NK-92 (cell line): ENCODE results near the gene PTGR1.
"Not testable (repeated sequence)": the region's sequence is repeated elsewhere in the genome, so short reads cannot be mapped to it uniquely, and the experiment has no call there.

Experiments used
- DNase-seq: peaks from one replicate; lab custom pipeline; 2025; ENCODE audit not compliant: unreplicated experiment; lab: John Stamatoyannopoulos, UW

PTGR1 gene

GRCh38 chr9:111615928-111616327 is 16.5 kb upstream of the PTGR1 start:
- DNase-seq, result no peak

GRCh38 chr9:111613436-111614040 is 14.1 kb upstream of the PTGR1 start:
- DNase-seq, result no peak

- no peak for DNase-seq
Observed at GRCh38 chr9:111610845-111611244, 11.4 kb upstream of the PTGR1 start.

GRCh38 chr9:111610149-111610548 is 10.7 kb upstream of the PTGR1 start:
- no peak for DNase-seq

GRCh38 chr9:111605041-111605559 is 5.7 kb upstream of the PTGR1 start:
- no peak for DNase-seq

GRCh38 chr9:111604054-111604615 is 4.7 kb upstream of the PTGR1 start:
- DNase-seq, result no peak

- no peak for DNase-seq
Observed at GRCh38 chr9:111603041-111603440, 3.6 kb upstream of the PTGR1 start.

- no peak for DNase-seq
Observed at GRCh38 chr9:111601237-111602018, 2.0 kb upstream of the PTGR1 start.

GRCh38 chr9:111599955-111600343 is 502 bp upstream of the PTGR1 start:
- DNase-seq, result no peak

GRCh38 chr9:111598733-111599091 is 735 bp downstream of the PTGR1 start:
- DNase-seq, result no peak

- DNase-seq, result no peak
Observed at GRCh38 chr9:111597852-111598732, 1.4 kb downstream of the PTGR1 start.

GRCh38 chr9:111588846-111589245 is 10.6 kb downstream of the PTGR1 start:
- DNase-seq, result no peak

- DNase-seq, result no peak
Observed at GRCh38 chr9:111586378-111586777, 13.1 kb downstream of the PTGR1 start.

GRCh38 chr9:111582888-111583287 is 16.6 kb downstream of the PTGR1 start:
- DNase-seq, result no peak

GRCh38 chr9:111572950-111573604 is 26.4 kb downstream of the PTGR1 start:
- no peak for DNase-seq

GRCh38 chr9:111568127-111568526 is 31.3 kb downstream of the PTGR1 start:
- DNase-seq, result not testable (repeated sequence)

GRCh38 chr9:111566234-111566633 is 33.2 kb downstream of the PTGR1 start:
- DNase-seq, result no peak

- DNase-seq, result no peak
Observed at GRCh38 chr9:111561165-111561719, 38.2 kb downstream of the PTGR1 start.

GRCh38 chr9:111559000-111559610 is 40.3 kb downstream of the PTGR1 start:
- no peak for DNase-seq

GRCh38 chr9:111555425-111555824 is 44.0 kb downstream of the PTGR1 start:
- DNase-seq, result not testable (repeated sequence)
